Caco-2 (cell line): Measurements from ENCODE around the gene ATOSB. TPM values are rescaled to one million over a fixed set of nuclear protein-coding genes. Genes with fewer than 3 reads are reported as not detected.

Experiments used
- BruUV-seq: library from RNA; stranded (reverse); fragments of 400-500 nt; replicated peaks from 2 replicates; lab custom pipeline; 2021; lab: Mats Ljungman, UMichigan
- CTCF ChIA-PET: fragments of 300-600 bp; sonication (Branson Sonifier 250); formaldehyde crosslinking; loops from one replicate; lab custom pipeline; 2022; ENCODE audit warnings: antibody characterized with exemption; lab: Charles Lee
- POLR2A ChIA-PET: fragments of 300-600 bp; sonication (Branson Sonifier 250); formaldehyde crosslinking; loops from one replicate; lab custom pipeline; 2022; ENCODE audit warnings: antibody characterized with exemption; lab: Charles Lee
- DNase-seq, 2 experiments: peaks; one replicate each; pipeline versions ENCODE4 v3.0.0 to v3.0.0-alpha.2; 2020 to 2022
- H3K27me3 ChIP-seq: replicated peaks from 2 replicates; pipeline ENCODE4 v1.6.0; 2011; ENCODE audit warnings: low read length; ENCODE audit not compliant: control insufficient read depth, insufficient read depth
- H3K36me3 ChIP-seq: 2 replicates; pipeline ENCODE4 v1.5.1; 2011; ENCODE audit warnings: low read length; ENCODE audit not compliant: control insufficient read depth, insufficient read depth
- H3K4me1 ChIP-seq: fragments of 250-450 bp; sonication (Bioruptor Pico); 2 replicates; pipeline ENCODE4 v1.5.1; 2020; ENCODE audit warnings: mild to moderate bottlenecking
- H3K4me3 ChIP-seq: 2 replicates; pipeline ENCODE4 v1.5.1; 2011; ENCODE audit warnings: low read depth, mild to moderate bottlenecking, control low read depth, low read length
- H3K9me3 ChIP-seq: fragments of 250-450 bp; sonication (Bioruptor Pico); 2 replicates; pipeline ENCODE4 v1.5.1; 2020; ENCODE audit warnings: mild to moderate bottlenecking, moderate library complexity
- H3K27ac Mint-ChIP-seq: one replicate; pipeline ENCODE4 v1.8.0; 2022; ENCODE audit warnings: mixed read lengths; ENCODE audit not compliant: unreplicated experiment
- H3K27me3 Mint-ChIP-seq: one replicate; pipeline ENCODE4 v1.8.0; 2022; ENCODE audit warnings: mixed read lengths; ENCODE audit not compliant: insufficient read depth, unreplicated experiment
- H3K36me3 Mint-ChIP-seq: one replicate; pipeline ENCODE4 v1.8.0; 2022; ENCODE audit warnings: mild to moderate bottlenecking, mixed read lengths; ENCODE audit not compliant: insufficient read depth, unreplicated experiment
- H3K4me1 Mint-ChIP-seq: one replicate; pipeline ENCODE4 v1.8.0; 2022; ENCODE audit warnings: low read depth, mixed read lengths; ENCODE audit not compliant: unreplicated experiment
- H3K4me3 Mint-ChIP-seq: one replicate; pipeline ENCODE4 v1.8.0; 2022; ENCODE audit warnings: mild to moderate bottlenecking, moderate library complexity, mixed read lengths; ENCODE audit not compliant: unreplicated experiment
- H3K9me3 Mint-ChIP-seq: one replicate; pipeline ENCODE4 v1.8.0; 2022; ENCODE audit warnings: mixed read lengths; ENCODE audit not compliant: unreplicated experiment
- intact Hi-C: fragments of 100-400 bp; cut with micrococcal nuclease; formaldehyde crosslinking; loops from one replicate; pipeline ENCODE4 v1.10.0; 2022; ENCODE audit not compliant: unreplicated experiment
- total RNA-seq: library from RNA; stranded (reverse); gene quantifications from 2 replicates; pipeline ENCODE4 v1.2.3, GENCODE V29; 2022
- TF ChIP-seq, protein P1 (sequence below), 2 experiments: fragments of 200-600 bp in 1 of 2; IDR thresholded peaks; 1 replicate in 1 of 2; 2 replicates in 1 of 2; pipeline versions ENCODE4 v1.5.1 to v1.8.0; 2011 to 2022; ENCODE audit warnings: antibody characterized with exemption in 1 of 2, control low read depth in 1 of 2, inconsistent platforms in 1 of 2, low read depth in 1 of 2, low read length in 1 of 2, mild to moderate bottlenecking in 1 of 2, moderate library complexity in 1 of 2; ENCODE audit not compliant: insufficient read depth in 1 of 2, severe bottlenecking in 1 of 2, unreplicated experiment in 1 of 2

Gene ATOSB
- total RNA-seq, 1 experiment from 2014 or later = 5.8 TPM

GRCh38 chr9:35070823-35071813 lies 44.5 kb downstream of the ATOSB start:
- no peak for DNase-seq
- POLR2A ChIA-PET = interaction anchor here (0.6 to 1.9 kb wide), 18 partner anchors 9 to 1560 kb away, joined by 3 to 16 read pairs (median 4); partner anchors contain the start of genes ATOSB, CREB3, FANCG and GBA2
- H3K9me3 Mint-ChIP-seq = no peaks in the 10 kb centered on the region
- no peaks in the 10 kb centered on the region for H3K27me3 Mint-ChIP-seq
- peak overlapping the region; percentile 93 for H3K4me3 Mint-ChIP-seq
- intact Hi-C loops = no loop called here
- Histone ChIP-seq H3K4me3 (peak overlapping the region; percentile 73), H3K27me3 (no peaks in the 10 kb centered on the region), H3K4me1 (peaks cover 12% of the 10 kb centered on the region), H3K9me3 (no peaks in the 10 kb centered on the region), H3K36me3 (peaks cover 5% of the 10 kb centered on the region)
- H3K36me3 Mint-ChIP-seq = peaks cover 72% of the 10 kb centered on the region
- peak overlapping the region; percentile 97 for H3K27ac Mint-ChIP-seq
- CTCF ChIA-PET = interaction anchor here (0.5 to 2.2 kb wide), 16 partner anchors 10 to 1119 kb away, joined by 3 to 9 read pairs (median 4); partner anchors contain the start of genes ATOSB, CLTA and PIGO
- TF ChIP-seq, protein P1, sequence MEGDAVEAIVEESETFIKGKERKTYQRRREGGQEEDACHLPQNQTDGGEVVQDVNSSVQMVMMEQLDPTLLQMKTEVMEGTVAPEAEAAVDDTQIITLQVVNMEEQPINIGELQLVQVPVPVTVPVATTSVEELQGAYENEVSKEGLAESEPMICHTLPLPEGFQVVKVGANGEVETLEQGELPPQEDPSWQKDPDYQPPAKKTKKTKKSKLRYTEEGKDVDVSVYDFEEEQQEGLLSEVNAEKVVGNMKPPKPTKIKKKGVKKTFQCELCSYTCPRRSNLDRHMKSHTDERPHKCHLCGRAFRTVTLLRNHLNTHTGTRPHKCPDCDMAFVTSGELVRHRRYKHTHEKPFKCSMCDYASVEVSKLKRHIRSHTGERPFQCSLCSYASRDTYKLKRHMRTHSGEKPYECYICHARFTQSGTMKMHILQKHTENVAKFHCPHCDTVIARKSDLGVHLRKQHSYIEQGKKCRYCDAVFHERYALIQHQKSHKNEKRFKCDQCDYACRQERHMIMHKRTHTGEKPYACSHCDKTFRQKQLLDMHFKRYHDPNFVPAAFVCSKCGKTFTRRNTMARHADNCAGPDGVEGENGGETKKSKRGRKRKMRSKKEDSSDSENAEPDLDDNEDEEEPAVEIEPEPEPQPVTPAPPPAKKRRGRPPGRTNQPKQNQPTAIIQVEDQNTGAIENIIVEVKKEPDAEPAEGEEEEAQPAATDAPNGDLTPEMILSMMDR (IDR thresholded peaks at IDR 0.05; ENCODE audit: insufficient read depth in 1 of 2, low read depth in 1 of 2, low read length in 1 of 2, severe bottlenecking in 1 of 2, unreplicated experiment in 1 of 2) = no peak
- TSS peak; percentile 46 for BruUV-seq
- peaks cover 22% of the 10 kb centered on the region for H3K4me1 Mint-ChIP-seq

DNA sequence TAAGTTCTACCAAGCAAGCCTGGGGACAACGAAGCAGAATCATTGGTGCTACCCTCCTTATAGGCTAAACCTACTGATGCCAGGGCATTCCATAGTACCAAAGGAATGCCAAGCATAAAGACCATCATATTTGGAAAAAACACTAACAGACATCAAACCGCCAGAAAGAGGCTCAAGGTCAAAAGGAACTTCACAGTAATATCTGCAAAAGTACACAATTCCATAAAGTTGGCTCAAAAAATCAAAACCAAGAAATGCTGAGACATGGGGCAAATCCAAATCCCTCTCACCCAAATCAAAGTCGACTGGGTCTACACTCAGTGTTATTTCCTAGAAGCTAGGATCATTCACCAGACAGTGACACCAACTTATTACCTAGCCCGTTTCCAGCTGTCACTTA lies 46.6 kb downstream of the ATOSB start:
- no peak for DNase-seq
- TF ChIP-seq, protein P1 (IDR thresholded peaks at IDR 0.05; ENCODE audit: insufficient read depth in 1 of 2, low read depth in 1 of 2, low read length in 1 of 2, severe bottlenecking in 1 of 2, unreplicated experiment in 1 of 2) = no peak
- H3K9me3 ChIP-seq = no peaks in the 10 kb centered on the region
- BruUV-seq = no TSS peak
- H3K4me1 Mint-ChIP-seq = peaks cover 22% of the 10 kb centered on the region
- intact Hi-C loops = no loop called here
- H3K27me3 ChIP-seq = no peaks in the 10 kb centered on the region
- no peak overlapping the region for H3K4me3 ChIP-seq
- peaks cover 12% of the 10 kb centered on the region for H3K4me1 ChIP-seq
- POLR2A ChIA-PET = interaction anchor here (0.6 kb wide), 3 partner anchors 18 to 431 kb away, joined by 5 to 7 read pairs (median 7); no protein-coding TSS in a partner anchor
- CTCF ChIA-PET = interaction anchor here (0.6 to 0.7 kb wide), 2 partner anchors 11 to 18 kb away, joined by 4 to 7 read pairs; no protein-coding TSS in a partner anchor
- H3K27me3 Mint-ChIP-seq = no peaks in the 10 kb centered on the region
- no peaks in the 10 kb centered on the region for H3K9me3 Mint-ChIP-seq
- no peak overlapping the region for H3K27ac Mint-ChIP-seq
- peaks cover 8% of the 10 kb centered on the region for H3K36me3 ChIP-seq
- H3K36me3 Mint-ChIP-seq = peaks cover 82% of the 10 kb centered on the region
- H3K4me3 Mint-ChIP-seq = no peak overlapping the region

GRCh38 chr9:35067056-35067455 lies 48.6 kb downstream of the ATOSB start:
- H3K4me3 Mint-ChIP-seq = no peak overlapping the region
- no peak overlapping the region for H3K27ac Mint-ChIP-seq
- ChIA-PET POLR2A (no interaction called here), CTCF (no interaction called here)
- H3K36me3 Mint-ChIP-seq = peaks cover 93% of the 10 kb centered on the region
- no peaks in the 10 kb centered on the region for H3K27me3 Mint-ChIP-seq
- BruUV-seq = no TSS peak
- intact Hi-C loops = no loop called here
- no peaks in the 10 kb centered on the region for H3K27me3 ChIP-seq
- peaks cover 10% of the 10 kb centered on the region for H3K36me3 ChIP-seq
- no peak for DNase-seq
- H3K4me1 Mint-ChIP-seq = peaks cover 16% of the 10 kb centered on the region
- H3K4me3 ChIP-seq = no peak overlapping the region
- TF ChIP-seq, protein P1 (IDR thresholded peaks at IDR 0.05; ENCODE audit: insufficient read depth in 1 of 2, low read depth in 1 of 2, low read length in 1 of 2, severe bottlenecking in 1 of 2, unreplicated experiment in 1 of 2) = no peak
- no peaks in the 10 kb centered on the region for H3K9me3 ChIP-seq
- H3K4me1 ChIP-seq = peaks cover 9% of the 10 kb centered on the region
- H3K9me3 Mint-ChIP-seq = no peaks in the 10 kb centered on the region
